Hair follicular keratinocyte (primary cell): ENCODE measurements around the gene VPS26C. TPM values are rescaled to one million over a fixed set of nuclear protein-coding genes. Genes with fewer than 3 reads are reported as not detected.

ENCODE experiments used
- total RNA-seq: library from RNA; depleted of rRNA; stranded (reverse); fragments of >200 nt; gene quantifications from 2 replicates; pipeline ENCODE4 v1.2.3, GENCODE V29; 2015

VPS26C gene
- 35.2 and 52.1 TPM in 2 replicates for total RNA-seq

GRCh38 chr21:37267269-37268185 is at the start of gene VPS26C:
VPS26C (minus strand) TSS chr21:37267334; CDS start chr21:37267294, 40 bp downstream.

Other genes with a start within 250 kb of the VPS26C start
- gene PIGP, start 194.3 kb downstream of the VPS26C start, total RNA-seq = 9.5 and 12.0 TPM in 2 replicates
- 64.9 and 93.9 TPM in 2 replicates for gene TTC3, start 194.1 kb downstream of the VPS26C start, total RNA-seq
- gene DYRK1A, start 99.4 kb upstream of the VPS26C start, total RNA-seq = 21.0 and 30.8 TPM in 2 replicates